Measurements from ENCODE around the gene CFAP74. TPM values are rescaled to one million over a fixed set of nuclear protein-coding genes. Genes with fewer than 3 reads are reported as not detected.

CFAP74 gene
- total RNA-seq, 4 donors from 2014 or later, result not detected

- DNase-seq, result no peak
- Histone ChIP-seq H3K4me3 (no peak overlapping the region), H3K27me3 (peaks cover 32% of the 10 kb centered on the region), H3K27ac (no peak overlapping the region), H3K36me3 (no peaks in the 10 kb centered on the region), H3K9me3 (no peaks in the 10 kb centered on the region), H3K4me1 (no peaks in the 10 kb centered on the region)
- in situ Hi-C loops (cut with MboI; ENCODE audit: low pct_ligation_motif_present in 1 of 4, low pct_unique_long_range_greater_than_20kb in 1 of 4, low sequenced_read_pairs in 3 of 4) (loop anchor here in 2 of 4 donors (10.0 kb wide), 1 partner anchor 75 kb away; no protein-coding TSS in a partner anchor), intact Hi-C loops (cut with DNase I; ENCODE audit: low total_unique reads) (no loop called here)
- TF ChIP-seq, protein P1, sequence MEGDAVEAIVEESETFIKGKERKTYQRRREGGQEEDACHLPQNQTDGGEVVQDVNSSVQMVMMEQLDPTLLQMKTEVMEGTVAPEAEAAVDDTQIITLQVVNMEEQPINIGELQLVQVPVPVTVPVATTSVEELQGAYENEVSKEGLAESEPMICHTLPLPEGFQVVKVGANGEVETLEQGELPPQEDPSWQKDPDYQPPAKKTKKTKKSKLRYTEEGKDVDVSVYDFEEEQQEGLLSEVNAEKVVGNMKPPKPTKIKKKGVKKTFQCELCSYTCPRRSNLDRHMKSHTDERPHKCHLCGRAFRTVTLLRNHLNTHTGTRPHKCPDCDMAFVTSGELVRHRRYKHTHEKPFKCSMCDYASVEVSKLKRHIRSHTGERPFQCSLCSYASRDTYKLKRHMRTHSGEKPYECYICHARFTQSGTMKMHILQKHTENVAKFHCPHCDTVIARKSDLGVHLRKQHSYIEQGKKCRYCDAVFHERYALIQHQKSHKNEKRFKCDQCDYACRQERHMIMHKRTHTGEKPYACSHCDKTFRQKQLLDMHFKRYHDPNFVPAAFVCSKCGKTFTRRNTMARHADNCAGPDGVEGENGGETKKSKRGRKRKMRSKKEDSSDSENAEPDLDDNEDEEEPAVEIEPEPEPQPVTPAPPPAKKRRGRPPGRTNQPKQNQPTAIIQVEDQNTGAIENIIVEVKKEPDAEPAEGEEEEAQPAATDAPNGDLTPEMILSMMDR (IDR thresholded peaks at IDR 0.05), result no peak
- 78 to 100% methylated on average over 3 to 29 of the region's 29 CpGs for whole genome bisulfite sequencing, 2 donors (ENCODE audit: low coverage in 1 of 2)
Measured at GRCh38 chr1:1969953-1970716, 33.5 kb downstream of the CFAP74 start.

DNA sequence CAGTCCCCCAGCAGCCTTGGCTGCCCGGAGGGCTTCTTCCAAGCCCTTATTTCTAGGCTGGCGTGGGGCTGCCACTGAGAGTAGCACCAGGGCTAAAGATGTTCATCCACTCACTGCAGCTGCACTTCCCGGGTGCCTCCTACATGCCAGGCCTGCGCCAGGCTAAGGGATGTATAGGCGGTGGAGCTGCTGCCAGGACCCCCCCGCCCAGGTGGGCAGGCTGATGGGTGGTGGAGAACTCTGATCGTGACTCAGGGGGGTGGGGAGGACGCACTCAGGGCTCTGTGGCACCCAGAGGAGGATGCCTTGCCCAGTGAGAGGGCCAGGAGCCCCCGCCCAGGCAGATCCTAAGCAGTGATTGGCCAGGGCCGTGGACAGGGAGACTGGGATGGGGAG, 34.1 kb downstream of the CFAP74 start:
- intact Hi-C loops (cut with DNase I; ENCODE audit: low total_unique reads) (no loop called here), in situ Hi-C loops (cut with MboI; ENCODE audit: low pct_ligation_motif_present in 1 of 4, low pct_unique_long_range_greater_than_20kb in 1 of 4, low sequenced_read_pairs in 3 of 4) (loop anchor here in 2 of 4 donors (10.0 kb wide), 1 partner anchor 75 kb away; no protein-coding TSS in a partner anchor)
- H3K4me3 ChIP-seq, result no peak overlapping the region
- H3K36me3 ChIP-seq, result no peaks in the 10 kb centered on the region
- peaks cover 38% of the 10 kb centered on the region for H3K27me3 ChIP-seq
- no peaks in the 10 kb centered on the region for H3K9me3 ChIP-seq
- WGBS, 2 donors (ENCODE audit: low coverage in 1 of 2), result 40 to 77% methylated on average over 1 to 10 of the region's 10 CpGs
- H3K27ac ChIP-seq, result no peak overlapping the region
- no peak for TF ChIP-seq POLR2AphosphoS5 (IDR thresholded peaks at IDR 0.05)
- no peak for TF ChIP-seq EP300 (IDR thresholded peaks at IDR 0.05; ENCODE audit: low read depth)
- TF ChIP-seq, protein P1 (IDR thresholded peaks at IDR 0.05), result no peak
- no peak for TF ChIP-seq POLR2A (IDR thresholded peaks at IDR 0.05)
- no peak for DNase-seq
- H3K4me1 ChIP-seq, result no peaks in the 10 kb centered on the region

- in situ Hi-C loops (cut with MboI; ENCODE audit: low pct_ligation_motif_present in 1 of 4, low pct_unique_long_range_greater_than_20kb in 1 of 4, low sequenced_read_pairs in 3 of 4) (loop anchor here in 2 of 4 donors (10.0 kb wide), 1 partner anchor 76 kb away; no protein-coding TSS in a partner anchor), intact Hi-C loops (cut with DNase I; ENCODE audit: low total_unique reads) (no loop called here)
- no peak overlapping the region for H3K4me3 ChIP-seq
- no peak overlapping the region for H3K27ac ChIP-seq
- peaks cover 44% of the 10 kb centered on the region for H3K27me3 ChIP-seq
- H3K36me3 ChIP-seq, result no peaks in the 10 kb centered on the region
- TF ChIP-seq, protein P1 (IDR thresholded peaks at IDR 0.05), result no peak
- TF ChIP-seq POLR2AphosphoS5 (IDR thresholded peaks at IDR 0.05) (no peak), EP300 (IDR thresholded peaks at IDR 0.05; ENCODE audit: low read depth) (no peak), POLR2A (IDR thresholded peaks at IDR 0.05) (no peak)
- H3K4me1 ChIP-seq, result no peaks in the 10 kb centered on the region
- WGBS, 2 donors (ENCODE audit: low coverage in 1 of 2), result 46 to 71% methylated on average over 3 to 10 of the region's 12 CpGs
- no peak for DNase-seq
- H3K9me3 ChIP-seq, result no peaks in the 10 kb centered on the region
Measured at GRCh38 chr1:1968767-1969504, 34.6 kb downstream of the CFAP74 start.

DNA sequence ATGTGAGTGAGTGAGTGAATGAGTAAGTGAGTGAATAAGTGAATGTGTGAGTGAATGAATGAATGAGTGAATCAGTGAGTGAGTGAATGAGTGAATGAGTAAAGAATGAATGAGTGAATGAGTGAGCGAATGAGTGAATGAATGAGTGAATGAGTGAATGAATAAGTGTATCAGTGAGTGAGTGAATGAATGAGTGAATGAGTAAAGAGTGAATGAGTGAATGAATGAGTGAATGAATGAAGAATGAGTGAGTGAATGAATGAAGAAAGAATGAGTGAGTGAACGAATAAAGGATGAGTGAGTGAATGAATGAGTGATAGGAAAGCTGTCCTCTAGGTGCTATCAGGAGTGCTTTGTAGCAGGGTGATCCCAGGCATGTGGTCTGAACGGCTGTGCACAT, 35.7 kb downstream of the CFAP74 start:
- no peaks in the 10 kb centered on the region for H3K36me3 ChIP-seq
- WGBS, 2 donors (ENCODE audit: low coverage in 1 of 2), result 75 to 81% methylated on average over 3 of the region's 3 CpGs
- TF ChIP-seq EP300 (IDR thresholded peaks at IDR 0.05; ENCODE audit: low read depth), result no peak
- TF ChIP-seq, protein P1 (IDR thresholded peaks at IDR 0.05), result no peak
- TF ChIP-seq POLR2AphosphoS5 (IDR thresholded peaks at IDR 0.05), result no peak
- TF ChIP-seq POLR2A (IDR thresholded peaks at IDR 0.05), result no peak
- DNase-seq, result no peak
- in situ Hi-C loops (cut with MboI; ENCODE audit: low pct_ligation_motif_present in 1 of 4, low pct_unique_long_range_greater_than_20kb in 1 of 4, low sequenced_read_pairs in 3 of 4), result loop anchor here in 2 of 4 donors (10.0 kb wide), 1 partner anchor 77 kb away; no protein-coding TSS in a partner anchor
- H3K4me1 ChIP-seq, result no peaks in the 10 kb centered on the region
- H3K4me3 ChIP-seq, result no peak overlapping the region
- peaks cover 43% of the 10 kb centered on the region for H3K27me3 ChIP-seq
- no peak overlapping the region for H3K27ac ChIP-seq
- no peaks in the 10 kb centered on the region for H3K9me3 ChIP-seq
- intact Hi-C loops (cut with DNase I; ENCODE audit: low total_unique reads), result no loop called here

Data from transverse colon (tissue), 4 donors.